CD4-positive, alpha-beta T cell treated with Interleukin-17A for 4 hours (primary cell): ENCODE data around the gene C1orf35.

Experiments used
- DNase-seq: peaks from one replicate; pipeline ENCODE4 v3.0.0-alpha.2; 2020; ENCODE audit warnings: mixed read lengths

C1orf35 gene

GRCh38 chr1:228093050-228093906 is 9.8 kb downstream of the C1orf35 start:
- peak; percentile 2 for DNase-seq

- peak; percentile 2 for DNase-seq
These were observed 10.6 kb downstream of the C1orf35 start for GRCh38 chr1:228092342-228093049.

GRCh38 chr1:228091084-228091483 is 12.0 kb downstream of the C1orf35 start:
- DNase-seq = no peak

GRCh38 chr1:228090613-228091081 is 12.5 kb downstream of the C1orf35 start:
- DNase-seq = peak; percentile 6

- peak; percentile 3 for DNase-seq
These were observed 13.4 kb downstream of the C1orf35 start for GRCh38 chr1:228089519-228090380.

GRCh38 chr1:228088586-228089498 is 14.3 kb downstream of the C1orf35 start:
- peak; percentile 5 for DNase-seq

- DNase-seq = peak; percentile 42
These were observed 15.3 kb downstream of the C1orf35 start for GRCh38 chr1:228087771-228088251.

- DNase-seq = no peak
These were observed 17.7 kb downstream of the C1orf35 start for GRCh38 chr1:228085287-228085951.

GRCh38 chr1:228084797-228085196 is 18.3 kb downstream of the C1orf35 start:
- DNase-seq = no peak

- DNase-seq = no peak
These were observed 18.8 kb downstream of the C1orf35 start for GRCh38 chr1:228084325-228084724.

- no peak for DNase-seq
These were observed 19.2 kb downstream of the C1orf35 start for GRCh38 chr1:228083871-228084278.

- DNase-seq = peak; percentile 48
These were observed 19.9 kb downstream of the C1orf35 start for GRCh38 chr1:228082918-228083870.

- peak; percentile 93 for DNase-seq
These were observed 20.8 kb downstream of the C1orf35 start, which contains the start of gene ARF1 for GRCh38 chr1:228082214-228082917. Gene ARF1 (plus strand): TSS chr1:228082708. CDS start chr1:228097115, 14,407 bp downstream.

GRCh38 chr1:228081578-228082213 is 21.4 kb downstream of the C1orf35 start:
- DNase-seq = no peak

GRCh38 chr1:228081144-228081543 is 22.0 kb downstream of the C1orf35 start:
- no peak for DNase-seq

GRCh38 chr1:228079601-228080263 is 23.4 kb downstream of the C1orf35 start:
- no peak for DNase-seq

GRCh38 chr1:228079013-228079412 is 24.1 kb downstream of the C1orf35 start:
- DNase-seq = no peak
